Panc1 (cell line): Measurements from ENCODE around the gene AIF1. TPM values are rescaled to one million over a fixed set of nuclear protein-coding genes. Genes with fewer than 3 reads are reported as not detected.

Source experiments
- ATAC-seq: fragments of 200-7000 bp; cut with Tn5 transposase; 2 replicates; pipeline ENCODE4 v1.9.1; 2020; ENCODE audit warnings: mild to moderate bottlenecking, moderate library complexity
- BruUV-seq: library from RNA; stranded (reverse); fragments of 400-500 nt; replicated peaks from 2 replicates; lab custom pipeline; 2021; lab: Mats Ljungman, UMichigan
- CTCF ChIA-PET: fragments of 300-600 bp; sonication (Branson Sonifier 250); formaldehyde crosslinking; loops from one replicate; lab custom pipeline; 2022; ENCODE audit warnings: antibody characterized with exemption; lab: Charles Lee
- POLR2A ChIA-PET: fragments of 300-600 bp; sonication (Branson Sonifier 250); formaldehyde crosslinking; loops from one replicate; lab custom pipeline; 2022; ENCODE audit warnings: antibody characterized with exemption; lab: Charles Lee
- DNase-seq: peaks from one replicate; pipeline ENCODE4 v3.0.0-alpha.2; 2010; ENCODE audit warnings: low read depth, low spot score
- H3K27ac ChIP-seq: 2 replicates; pipeline ENCODE4 v1.5.1; 2011; ENCODE audit warnings: mild to moderate bottlenecking, low read length, inconsistent platforms
- H3K27me3 ChIP-seq: fragments of 200-500 bp; sonication (Bioruptor generic); 2 replicates; pipeline ENCODE4 v1.6.0; 2014; ENCODE audit warnings: low read length, inconsistent platforms; ENCODE audit not compliant: control insufficient read depth, insufficient read depth
- H3K36me3 ChIP-seq: fragments of 200-500 bp; sonication (Bioruptor generic); 2 replicates; pipeline ENCODE4 v1.5.1; 2014; ENCODE audit warnings: inconsistent platforms, mild to moderate bottlenecking, low read length, moderate library complexity; ENCODE audit not compliant: control insufficient read depth, insufficient read depth
- H3K4me1 ChIP-seq: 2 replicates; pipeline ENCODE4 v1.5.1; 2011; ENCODE audit warnings: inconsistent platforms, mild to moderate bottlenecking, low read length, moderate library complexity; ENCODE audit not compliant: control insufficient read depth, insufficient read depth
- H3K4me3 ChIP-seq, 2 experiments: 2 replicates each; pipeline ENCODE4 v1.5.1; 2011 to 2012; ENCODE audit warnings: low read depth in 2 of 2, low read length in 2 of 2, mild to moderate bottlenecking in 2 of 2, inconsistent platforms in 1 of 2, moderate library complexity in 1 of 2
- H3K9me3 ChIP-seq: fragments of 200-500 bp; sonication (Bioruptor generic); 2 replicates; pipeline ENCODE4 v1.5.1; 2014; ENCODE audit warnings: low read depth, mild to moderate bottlenecking, inconsistent platforms, low read length, moderate library complexity; ENCODE audit not compliant: control insufficient read depth, insufficient read depth
- CTCF ChIP-seq: fragments of 450-650 bp; IDR thresholded peaks from 2 replicates; pipeline ENCODE4 v1.5.1; 2017; ENCODE audit warnings: mild to moderate bottlenecking
- POLR2AphosphoS5 ChIP-seq: IDR thresholded peaks from 2 replicates; pipeline ENCODE4 v1.6.1; 2012; ENCODE audit warnings: mild to moderate bottlenecking, low read depth, low read length, moderate library complexity
- REST ChIP-seq, 2 experiments: IDR thresholded peaks; 2 replicates each; pipeline ENCODE4 v1.6.1; 2011 to 2012; ENCODE audit warnings: low read depth in 2 of 2, control low read depth in 1 of 2, low read length in 1 of 2, mild to moderate bottlenecking in 1 of 2, moderate library complexity in 1 of 2; ENCODE audit not compliant: insufficient read depth in 1 of 2
- SIN3A ChIP-seq: IDR thresholded peaks from 2 replicates; pipeline ENCODE4 v1.6.1; 2012; ENCODE audit warnings: low read depth, mild to moderate bottlenecking, low read length, moderate library complexity, borderline replicate concordance; ENCODE audit not compliant: insufficient read depth
- TCF7L2 ChIP-seq: IDR thresholded peaks from 2 replicates; pipeline ENCODE4 v1.6.1; 2011; ENCODE audit warnings: mild to moderate bottlenecking, low read depth, low read length, inconsistent platforms
- in situ Hi-C: cut with HindIII; loops from 2 replicates; pipeline ENCODE4 v1.10.0; 2016; ENCODE audit warnings: low sequenced_read_pairs, low pct_unique_long_range_greater_than_20kb
- intact Hi-C: fragments of 100-400 bp; cut with micrococcal nuclease; formaldehyde crosslinking; loops from one replicate; pipeline ENCODE4 v1.10.0; 2022; ENCODE audit not compliant: unreplicated experiment
- total RNA-seq: library from RNA; stranded (reverse); gene quantifications from one replicate; pipeline ENCODE4 v1.2.1, GENCODE V29; 2021; ENCODE audit not compliant: unreplicated experiment

Gene AIF1
- total RNA-seq, 1 experiment from 2014 or later = 0.44 TPM

GRCh38 chr6:31614075-31614619, 887 bp upstream of the AIF1 start:
- Histone ChIP-seq H3K27ac (no peak overlapping the region), H3K27me3 (no peaks in the 10 kb centered on the region), H3K36me3 (no peaks in the 10 kb centered on the region), H3K4me1 (0 out of 2 replicates have a peak, but pooled peaks cover 3% of the 10 kb centered on the region), H3K9me3 (no peaks in the 10 kb centered on the region), H3K4me3 (no peak overlapping the region)
- ChIA-PET POLR2A (no interaction called here), CTCF (interaction anchor here (0.8 kb wide), 1 partner anchor 862 kb away, joined by 3 read pairs; no protein-coding TSS in a partner anchor)
- ATAC-seq (no peak), DNase-seq (no peak)
- TF ChIP-seq POLR2AphosphoS5 = no peak
- TF ChIP-seq TCF7L2 = no peak
- TF ChIP-seq CTCF = no peak
- no peak for TF ChIP-seq REST (IDR thresholded peaks at IDR 0.05; ENCODE audit: insufficient read depth in 1 of 2, low read depth in 2 of 2, low read length in 1 of 2)
- no peak for TF ChIP-seq SIN3A
- intact Hi-C loops (no loop called here), in situ Hi-C loops (no loop called here)
- BruUV-seq = no TSS peak

GRCh38 chr6:31615748-31616147, 714 bp downstream of the AIF1 start:
- DNase-seq (no peak), ATAC-seq (no peak)
- BruUV-seq = no TSS peak
- no peak overlapping the region for H3K27ac ChIP-seq
- no peaks in the 10 kb centered on the region for H3K9me3 ChIP-seq
- in situ Hi-C loops = no loop called here
- no peaks in the 10 kb centered on the region for H3K36me3 ChIP-seq
- H3K4me3 ChIP-seq = no peak overlapping the region
- H3K4me1 ChIP-seq = 0 out of 2 replicates have a peak, but pooled peaks cover 3% of the 10 kb centered on the region
- intact Hi-C loops = no loop called here
- CTCF ChIA-PET = no interaction called here
- H3K27me3 ChIP-seq = no peaks in the 10 kb centered on the region
- no peak for TF ChIP-seq SIN3A
- POLR2A ChIA-PET = no interaction called here

GRCh38 chr6:31617010-31617409, 2.0 kb downstream of the AIF1 start:
- no peak overlapping the region for H3K27ac ChIP-seq
- DNase-seq (no peak), ATAC-seq (no peak)
- BruUV-seq = no TSS peak
- no peaks in the 10 kb centered on the region for H3K27me3 ChIP-seq
- H3K4me3 ChIP-seq = no peak overlapping the region
- H3K9me3 ChIP-seq = no peaks in the 10 kb centered on the region
- peaks cover 4% of the 10 kb centered on the region for H3K4me1 ChIP-seq
- in situ Hi-C loops (no loop called here), intact Hi-C loops (no loop called here)
- POLR2A ChIA-PET = interaction anchor here (0.6 kb wide), 2 partner anchors 29 to 59 kb away, joined by 6 to 10 read pairs; no protein-coding TSS in a partner anchor
- CTCF ChIA-PET = no interaction called here
- H3K36me3 ChIP-seq = peaks cover 7% of the 10 kb centered on the region; the same call in 1 of the 2 replicates
- TF ChIP-seq REST (IDR thresholded peaks at IDR 0.05; ENCODE audit: insufficient read depth in 1 of 2, low read depth in 2 of 2, low read length in 1 of 2) (no peak), POLR2AphosphoS5 (no peak)
